Hematopoietic multipotent progenitor cell (in vitro differentiated cells): ENCODE results near the gene SFT2D3. TPM values are rescaled to one million over a fixed set of nuclear protein-coding genes. Genes with fewer than 3 reads are reported as not detected.

Experiments used
- DNase-seq, 3 donors: peaks; one replicate each; pipeline ENCODE4 v3.0.0-alpha.2; 2011 to 2015; ENCODE audit warnings: low read depth in 2 of 3, low spot score in 2 of 3
- total RNA-seq: library from RNA; depleted of rRNA; stranded (reverse); fragments of >200 nt; gene quantifications from one replicate; pipeline ENCODE4 v1.2.3, GENCODE V29; 2012

The SFT2D3 gene
- total RNA-seq, 1 donor = 10.8 TPM

DNA sequence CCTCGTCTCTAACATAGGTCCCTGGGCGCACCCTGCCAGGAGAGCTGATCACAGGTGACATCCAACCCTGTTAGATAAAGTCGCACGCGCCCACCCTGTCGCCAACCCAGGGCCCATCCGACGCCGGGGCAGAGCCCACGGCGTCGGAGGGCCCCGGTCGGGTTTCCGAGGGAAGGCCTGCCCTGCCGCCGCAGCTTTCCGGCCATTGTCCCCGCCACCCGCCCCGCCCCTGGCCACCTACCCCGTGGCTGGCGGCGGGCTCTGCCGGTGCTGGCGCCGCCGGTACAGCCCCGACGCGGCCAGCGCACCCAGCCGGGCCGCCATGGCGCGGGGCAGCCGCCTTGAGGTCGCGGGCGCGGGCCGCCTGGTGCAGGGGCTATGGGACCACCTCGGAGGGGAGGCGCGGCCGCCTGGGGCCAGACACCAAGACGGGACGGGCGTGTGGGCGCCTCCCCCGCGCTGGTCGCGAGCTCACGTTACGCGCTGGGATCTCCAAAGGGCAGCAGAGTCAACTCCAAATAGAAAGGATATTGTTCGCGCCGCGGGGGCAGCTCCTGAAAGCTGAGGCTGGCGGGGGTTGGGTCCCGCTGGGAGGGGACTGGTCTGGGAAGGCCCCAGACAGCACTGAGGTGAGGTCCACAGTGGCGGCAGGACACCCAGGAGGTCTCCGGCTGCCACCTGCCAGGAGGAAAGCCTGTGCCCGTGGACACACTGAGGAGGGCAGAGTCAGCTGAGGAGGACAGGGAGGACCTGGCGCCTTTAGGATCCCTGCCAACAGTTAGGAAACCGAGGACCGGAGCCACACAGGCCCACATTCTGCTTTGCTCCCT is 37.0 kb upstream of the SFT2D3 start:
- no peak for DNase-seq

DNA sequence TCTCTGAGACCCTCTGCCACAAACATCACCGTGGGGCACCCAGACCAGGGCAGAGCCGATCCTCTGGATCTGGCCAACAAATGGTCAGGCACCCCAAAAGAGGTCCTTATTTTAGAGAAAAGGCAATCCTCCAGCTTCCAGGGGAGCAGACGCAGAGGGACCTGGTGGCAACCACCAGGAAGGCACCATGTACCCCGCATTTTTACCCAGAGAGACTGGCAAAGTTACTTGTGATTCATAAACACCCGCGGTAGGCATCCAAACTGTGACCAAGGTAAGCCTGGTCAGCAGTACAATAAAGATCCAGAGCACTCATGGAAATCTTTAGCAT is 36.4 kb upstream of the SFT2D3 start:
- no peak for DNase-seq

DNA sequence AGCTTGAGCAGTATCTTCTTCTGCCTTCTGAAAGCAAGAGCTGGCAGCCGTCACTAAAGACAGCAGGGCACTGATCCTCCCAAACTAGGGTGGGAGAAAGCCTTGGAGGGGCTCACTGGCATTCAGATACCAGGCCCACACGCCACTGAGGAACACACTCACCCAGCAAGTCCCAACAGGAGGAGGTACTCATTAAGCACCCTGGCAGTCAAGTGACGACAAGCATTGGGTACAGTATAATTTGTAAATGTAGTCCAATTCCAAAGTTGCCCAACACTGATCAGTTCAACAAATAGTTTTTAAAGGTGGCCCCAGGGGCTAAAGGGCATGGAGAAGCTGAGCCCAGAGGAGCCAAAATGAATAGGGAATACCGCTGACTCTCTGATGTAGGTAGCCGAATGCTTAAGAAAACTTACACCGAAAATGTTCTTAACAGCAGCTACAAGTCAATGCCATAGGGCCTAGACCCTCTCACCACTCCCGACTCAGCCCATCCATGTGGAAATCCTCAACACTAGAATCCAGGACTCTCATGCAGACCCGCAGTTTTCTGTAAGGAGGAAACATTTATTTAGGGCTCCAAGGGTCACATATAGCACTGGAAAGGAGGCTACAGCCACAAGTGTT is 35.9 kb upstream of the SFT2D3 start:
- no peak for DNase-seq

DNA sequence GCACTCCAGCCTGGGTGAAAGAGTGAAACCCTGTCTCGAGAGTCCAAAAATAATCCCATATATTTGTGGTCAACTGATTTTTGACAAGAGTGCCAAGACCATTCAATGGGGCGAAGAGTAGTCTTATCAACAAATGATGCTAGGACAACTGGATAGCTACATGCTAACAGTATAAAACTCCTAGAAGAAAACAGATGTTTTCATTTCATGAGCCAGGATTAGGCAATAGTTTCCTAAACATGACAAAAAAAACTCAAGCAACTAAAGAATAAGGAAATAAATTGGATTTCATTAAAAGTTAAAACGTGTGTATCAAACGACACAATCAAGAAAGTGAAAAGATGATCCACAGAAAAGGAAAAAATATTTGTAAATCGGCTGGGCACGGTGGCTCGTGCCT is 32.2 kb upstream of the SFT2D3 start:
- no peak for DNase-seq

DNA sequence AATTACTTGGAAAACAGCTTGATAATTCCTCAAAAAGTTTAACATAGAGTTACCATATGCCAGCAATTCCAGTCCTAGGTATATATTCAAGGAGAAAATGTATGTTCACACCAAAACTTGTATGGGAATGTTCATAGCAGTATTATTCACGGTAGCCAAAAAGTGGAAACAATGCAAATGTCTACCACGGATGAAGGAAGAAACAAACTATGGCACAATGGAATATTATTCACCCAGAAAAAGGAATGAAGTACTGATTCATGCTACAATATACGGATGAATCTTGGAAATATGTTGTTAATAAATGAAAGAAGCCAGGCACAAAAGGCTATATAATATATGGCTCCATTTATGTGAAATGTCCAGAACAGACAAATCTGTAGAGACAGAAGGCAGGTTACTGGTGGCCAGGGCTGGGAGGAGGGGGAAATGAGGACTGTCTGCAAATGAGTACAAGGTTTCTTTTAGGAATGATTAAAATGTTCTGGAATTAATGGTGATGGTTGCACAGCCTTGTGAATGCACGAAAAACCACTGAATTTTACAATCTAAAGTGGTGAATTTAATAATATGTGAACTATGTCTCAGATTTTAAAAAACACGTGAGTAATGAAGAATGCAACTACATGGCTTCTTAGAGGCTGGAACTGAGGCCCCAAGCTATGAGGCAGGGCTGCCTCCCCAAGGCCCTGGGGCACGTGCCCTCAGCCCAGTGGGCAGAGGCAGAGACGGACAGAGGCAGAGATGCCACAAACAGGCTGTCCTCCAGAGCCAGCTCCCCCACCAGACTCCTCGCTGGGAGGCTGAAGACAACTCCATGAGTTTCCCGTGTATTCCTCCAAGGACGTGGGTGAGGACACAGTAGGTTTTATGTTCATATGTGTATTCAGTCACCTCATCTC is 31.0 kb upstream of the SFT2D3 start:
- no peak for DNase-seq

DNA sequence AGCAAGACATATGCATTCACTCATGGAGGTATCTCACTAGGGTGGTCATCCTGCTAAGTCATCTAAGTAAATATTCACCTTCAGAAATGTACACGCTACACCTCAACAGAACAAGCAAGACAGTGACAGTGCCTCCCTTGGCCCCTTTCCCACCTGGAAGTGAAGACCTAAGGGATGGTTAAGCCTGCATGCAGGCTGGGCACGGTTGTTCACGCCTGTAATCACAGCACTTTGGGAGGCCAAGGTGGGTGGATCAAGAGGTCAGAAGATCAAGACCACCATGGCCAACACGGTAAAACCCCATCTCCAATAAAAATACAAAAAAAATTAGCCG is 30.4 kb upstream of the SFT2D3 start:
- DNase-seq = no peak

DNA sequence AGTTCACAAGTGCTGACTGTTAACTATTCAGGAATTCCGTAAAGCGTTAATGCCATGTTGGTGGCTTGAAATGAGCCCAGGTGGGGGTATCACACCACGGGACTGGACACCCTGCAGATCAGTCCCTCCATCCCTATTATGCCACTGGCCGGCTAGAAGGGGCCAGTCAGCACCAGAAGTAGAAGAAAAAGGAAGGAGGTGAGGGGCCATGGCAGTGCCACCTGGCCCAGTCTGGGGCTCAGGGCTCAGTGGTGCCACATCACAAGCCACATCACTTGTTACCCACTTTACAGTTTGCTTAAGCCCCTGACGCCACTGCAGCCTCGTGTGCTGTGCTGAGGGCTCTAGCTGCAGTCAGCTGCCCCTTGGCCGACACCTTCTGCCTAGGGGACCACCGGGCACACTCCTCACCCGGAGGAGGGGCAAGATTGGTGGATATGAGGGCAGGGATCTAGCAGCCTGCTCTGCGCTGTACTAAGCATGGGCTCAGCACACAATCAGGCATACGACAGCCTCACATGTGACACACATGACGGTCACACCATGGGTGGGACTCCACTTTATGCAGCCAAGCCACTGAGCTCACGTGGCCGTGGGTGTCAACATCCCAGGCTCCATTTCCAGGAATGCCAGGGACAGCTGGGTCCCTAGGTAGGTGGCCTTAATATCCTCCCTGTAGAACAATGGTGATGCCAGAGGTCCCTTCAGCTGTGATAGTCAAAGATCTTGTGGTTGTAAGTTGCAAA is 29.6 kb upstream of the SFT2D3 start:
- DNase-seq = no peak

DNA sequence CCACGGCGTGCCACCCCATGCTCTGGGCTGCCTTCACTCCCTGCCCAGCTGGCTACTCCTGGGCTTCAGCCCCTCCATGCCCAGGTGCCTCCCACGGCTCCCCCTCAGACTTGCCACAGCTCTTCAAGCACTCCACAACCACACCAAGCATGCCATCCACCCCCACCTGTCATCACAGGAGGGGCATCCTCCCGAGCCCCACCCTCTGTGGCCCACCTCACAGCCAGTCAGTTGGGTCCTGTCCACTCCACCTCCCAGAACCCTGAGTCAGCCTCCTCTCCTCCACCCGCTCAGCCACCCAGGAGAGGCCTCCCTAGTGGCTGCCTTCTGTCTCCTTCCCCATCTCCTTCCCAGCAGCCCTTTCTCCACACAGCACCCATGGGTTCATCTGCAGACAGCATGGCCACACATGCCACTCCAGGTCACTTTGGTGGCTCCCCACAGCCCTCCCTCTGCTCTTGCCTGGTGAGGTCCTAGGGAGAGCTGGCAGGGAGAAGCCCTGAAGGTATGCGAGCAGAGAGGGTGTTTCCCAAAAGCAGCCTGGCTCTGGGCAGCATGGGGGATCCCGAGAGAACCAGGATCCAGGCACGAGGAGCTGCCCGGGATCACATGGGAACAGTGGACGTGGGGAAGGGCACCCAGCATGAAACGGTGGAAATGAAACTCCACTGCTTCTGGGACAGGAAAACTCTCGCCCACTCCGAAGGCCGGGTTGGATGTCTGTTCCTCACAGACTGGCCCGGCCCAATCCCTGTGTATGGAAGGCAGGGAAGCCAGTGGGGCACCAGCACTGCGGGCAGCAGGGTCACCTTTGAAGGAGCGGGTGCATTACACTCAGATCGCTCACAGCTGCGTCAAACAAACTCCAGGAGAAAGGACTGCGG is 28.7 kb upstream of the SFT2D3 start:
- no peak for DNase-seq

DNA sequence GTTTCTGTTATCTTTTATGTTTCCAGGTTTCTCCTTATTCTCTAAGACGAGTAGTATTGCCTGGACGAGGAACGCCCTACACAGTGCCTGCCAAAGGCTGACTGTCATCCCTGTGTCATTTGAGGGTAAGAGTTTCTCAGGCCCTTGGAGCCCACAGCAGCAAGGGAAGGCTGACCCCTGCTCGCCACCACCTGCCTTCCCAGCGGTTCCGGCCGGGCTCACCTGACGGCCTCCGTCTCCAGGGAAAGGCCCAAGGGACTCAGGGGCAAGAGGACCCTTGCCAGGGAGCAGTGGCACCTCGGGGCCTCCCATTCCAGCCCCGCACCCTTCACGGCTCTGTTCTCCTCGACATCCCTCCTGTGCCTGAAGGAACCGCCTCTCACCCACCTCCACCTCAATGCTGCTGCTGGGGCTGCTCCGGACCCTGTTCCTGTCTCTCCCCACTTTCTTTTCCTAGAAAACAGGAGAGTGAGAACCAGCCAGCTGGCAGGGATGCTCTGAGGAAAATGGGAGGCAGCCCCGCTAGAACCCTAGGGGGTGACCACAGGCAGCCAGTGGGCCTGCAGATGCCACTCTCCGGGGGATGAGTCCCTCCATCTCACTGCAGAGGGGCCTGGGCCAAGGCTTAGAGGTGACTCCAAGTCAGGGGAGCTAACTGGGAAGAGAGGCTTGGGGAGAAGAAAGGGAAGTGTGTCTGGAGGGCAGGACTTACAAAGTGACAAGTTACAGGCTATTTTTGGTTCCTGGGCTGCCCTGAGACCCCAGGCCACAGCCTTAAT is 27.8 kb upstream of the SFT2D3 start:
- DNase-seq = no peak

DNA sequence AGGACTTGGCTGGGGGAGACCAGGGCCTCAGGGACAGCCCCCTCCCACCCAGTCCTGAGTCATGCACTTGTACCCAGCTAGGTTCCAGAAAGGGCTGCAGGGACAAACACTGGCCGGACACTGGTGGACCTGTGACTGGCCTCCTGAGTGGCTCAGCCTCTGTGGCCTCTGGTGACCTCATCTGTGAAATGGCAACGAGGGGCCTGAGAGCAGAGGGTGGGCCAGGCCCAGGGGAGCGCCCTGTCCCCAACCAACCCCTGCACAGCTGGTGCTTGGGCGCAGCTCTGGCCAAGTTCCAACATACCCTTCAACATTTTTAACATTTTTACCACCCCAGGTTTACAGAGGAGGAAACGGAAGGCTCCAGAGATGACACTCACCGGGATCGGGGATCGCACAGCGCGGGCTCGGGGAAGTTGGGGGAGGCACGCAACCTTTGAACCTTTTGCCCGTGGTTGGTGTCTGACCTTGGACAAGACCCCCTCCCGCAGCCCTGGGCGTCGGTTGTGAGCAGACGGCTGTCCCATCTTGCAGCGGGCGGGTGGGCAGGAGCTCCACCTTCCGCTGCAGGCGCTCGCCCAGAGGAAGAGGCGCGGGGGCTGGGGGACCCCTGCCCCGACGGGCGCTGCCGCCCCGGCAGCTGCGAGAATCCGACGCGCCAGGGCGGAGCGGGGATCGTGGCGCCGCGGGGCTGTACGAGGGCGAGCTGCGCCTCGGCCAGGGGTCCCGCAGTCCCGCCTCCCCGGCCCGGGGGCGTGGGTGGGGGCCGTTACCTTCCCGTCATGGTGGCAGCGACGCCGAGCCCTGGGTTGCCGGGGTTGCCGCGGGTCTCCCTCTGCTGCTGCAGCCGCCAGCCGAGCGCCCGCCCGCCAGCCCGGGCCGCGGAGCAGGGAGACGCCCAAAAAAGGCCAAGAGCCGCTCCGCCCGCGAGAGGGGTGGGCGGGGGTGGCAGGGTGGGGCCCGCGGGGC is 26.8 kb upstream of the SFT2D3 start:
- DNase-seq = peak in 1 of 3 donors; percentile 34

DNA sequence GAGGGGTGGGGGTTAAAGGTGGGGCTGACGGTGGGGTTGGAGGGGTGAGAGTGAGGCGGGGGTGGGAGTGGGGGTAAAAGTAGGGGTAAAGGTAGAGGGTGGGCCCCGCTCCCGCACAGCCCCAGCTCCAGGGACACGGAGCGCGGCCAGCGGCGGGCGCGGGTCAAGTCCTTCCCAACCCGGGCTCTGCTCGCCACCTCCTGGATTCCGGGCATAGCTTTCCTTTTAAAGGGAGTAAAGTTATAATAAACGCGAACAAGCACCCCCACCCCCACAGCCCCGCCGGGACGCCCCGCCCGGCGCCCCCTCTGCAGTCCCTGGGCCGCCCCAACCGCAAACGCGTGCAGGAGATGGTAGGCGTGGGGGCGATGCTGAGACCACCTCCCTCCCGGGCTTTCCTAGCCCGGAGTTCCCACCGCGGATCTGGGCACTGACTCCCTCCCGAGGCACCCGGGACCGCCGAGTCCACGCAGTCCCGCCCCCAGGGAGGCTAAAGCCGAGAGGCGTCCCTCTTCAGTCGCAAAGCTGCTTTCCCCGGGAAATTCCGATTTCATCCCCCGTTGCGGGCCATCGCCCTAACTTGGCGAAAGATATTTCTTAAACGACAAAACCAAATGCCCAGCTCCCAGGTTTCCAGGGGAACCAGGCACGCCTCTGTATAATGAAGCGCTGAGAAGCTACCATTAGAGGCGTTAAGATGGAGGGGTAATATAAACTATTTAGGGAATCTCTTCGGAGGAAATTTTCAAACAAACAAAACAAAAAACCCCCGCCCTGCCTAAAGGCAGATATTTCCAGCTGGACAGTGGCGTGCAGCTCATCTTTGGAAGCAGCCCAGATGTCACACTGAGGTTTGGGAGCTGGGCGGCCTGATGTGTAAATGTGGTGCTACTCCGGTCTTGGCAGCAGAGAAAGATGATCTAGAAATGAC is 25.7 kb upstream of the SFT2D3 start, which contains the start of gene LIMS2:
Gene LIMS2, minus strand, starts transcription at position 200 of the 931 bp plus-strand sequence. CDS start 506 bp downstream, outside the sequence.
- DNase-seq = no peak

DNA sequence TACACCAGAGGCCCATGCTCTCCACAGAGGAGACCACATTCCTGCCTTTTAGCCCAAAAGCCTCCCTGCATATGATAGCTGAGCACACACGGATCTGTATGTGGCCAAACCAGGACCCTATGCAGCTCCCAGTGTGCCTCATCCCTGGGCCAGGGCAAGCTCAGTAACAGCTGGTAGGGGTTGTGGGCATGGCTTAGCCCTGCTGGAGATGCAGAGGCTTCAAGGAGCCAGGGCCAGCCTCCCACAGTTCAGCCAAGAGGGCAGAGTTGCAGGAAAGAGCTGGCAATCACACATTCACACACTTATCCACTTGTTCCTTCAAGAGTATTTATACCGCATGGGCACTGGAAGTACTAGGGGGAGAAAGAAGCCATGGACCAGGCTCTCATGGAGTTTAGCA is 24.4 kb upstream of the SFT2D3 start:
- no peak for DNase-seq

DNA sequence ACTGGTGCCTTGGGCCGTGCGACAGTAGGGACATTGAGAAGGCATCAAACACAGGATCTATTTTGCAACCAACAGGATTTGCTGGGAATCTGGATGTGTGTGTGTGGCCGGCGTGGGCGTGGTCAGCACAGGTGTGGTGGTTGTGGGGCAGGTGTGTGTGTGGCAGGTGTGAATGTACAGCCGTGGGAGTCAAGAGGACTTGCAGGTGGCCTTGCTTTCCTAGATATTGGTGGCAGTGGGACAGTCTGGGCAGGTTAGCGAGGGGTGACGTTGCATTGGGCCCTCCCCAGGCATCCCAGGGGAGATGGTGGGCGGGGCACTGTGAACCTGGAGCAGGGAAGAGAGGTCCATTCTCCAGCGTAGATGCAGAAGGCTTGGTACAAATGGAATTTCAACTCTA is 22.8 kb upstream of the SFT2D3 start:
- DNase-seq = no peak

DNA sequence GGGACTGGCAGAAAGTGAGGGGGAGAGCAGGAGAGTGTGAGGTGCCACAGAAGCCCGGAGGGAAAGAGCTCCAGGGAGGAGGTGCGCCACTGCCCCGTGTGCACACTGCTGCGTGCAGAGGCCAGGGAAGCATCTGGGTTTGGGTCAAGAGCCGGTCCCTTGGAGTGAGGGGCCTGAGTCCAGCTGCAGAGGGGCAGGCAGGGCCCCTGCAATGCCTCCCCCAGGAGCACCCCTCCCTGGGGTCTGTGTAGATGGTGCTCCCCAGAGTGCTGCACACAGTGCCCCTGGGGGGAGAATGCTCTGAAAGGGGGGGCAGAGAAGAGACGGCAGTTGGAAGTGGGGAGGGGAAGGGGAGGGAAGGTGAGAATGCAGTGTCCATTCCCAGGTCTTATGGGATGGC is 22.3 kb upstream of the SFT2D3 start:
- DNase-seq = no peak

DNA sequence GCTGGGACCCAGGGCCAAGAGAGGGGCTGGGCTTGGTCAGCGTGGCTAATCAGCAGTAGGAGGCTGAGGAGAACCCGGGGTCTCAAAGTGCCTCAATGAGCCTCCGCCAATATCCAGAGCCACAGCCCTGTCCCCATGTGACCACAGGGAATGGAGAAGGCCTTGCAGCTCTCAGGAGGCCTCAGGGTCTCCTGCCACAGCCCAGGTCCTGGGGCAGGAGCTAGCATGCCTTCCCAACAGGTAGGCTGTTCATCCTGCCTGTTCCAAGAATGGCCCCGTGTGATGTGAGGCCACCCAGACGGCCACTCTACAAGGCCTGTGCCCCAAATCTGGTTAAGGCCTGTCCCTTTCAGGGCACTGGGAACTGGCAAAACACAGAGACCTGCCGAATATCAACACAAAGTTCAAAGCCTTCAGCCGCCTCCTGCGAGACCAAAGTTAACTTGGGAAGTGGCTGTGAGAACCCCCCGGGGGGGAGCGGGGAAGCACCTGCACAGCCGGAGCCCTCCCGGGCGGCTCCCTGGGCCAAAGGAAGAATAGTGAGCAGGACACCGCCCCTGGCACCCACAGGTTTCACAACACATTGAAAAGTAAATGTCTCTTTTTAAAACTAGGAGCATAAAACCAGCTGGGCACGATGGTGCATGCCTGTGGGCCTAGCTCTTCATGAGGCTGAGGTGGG is 21.5 kb upstream of the SFT2D3 start:
- no peak for DNase-seq

DNA sequence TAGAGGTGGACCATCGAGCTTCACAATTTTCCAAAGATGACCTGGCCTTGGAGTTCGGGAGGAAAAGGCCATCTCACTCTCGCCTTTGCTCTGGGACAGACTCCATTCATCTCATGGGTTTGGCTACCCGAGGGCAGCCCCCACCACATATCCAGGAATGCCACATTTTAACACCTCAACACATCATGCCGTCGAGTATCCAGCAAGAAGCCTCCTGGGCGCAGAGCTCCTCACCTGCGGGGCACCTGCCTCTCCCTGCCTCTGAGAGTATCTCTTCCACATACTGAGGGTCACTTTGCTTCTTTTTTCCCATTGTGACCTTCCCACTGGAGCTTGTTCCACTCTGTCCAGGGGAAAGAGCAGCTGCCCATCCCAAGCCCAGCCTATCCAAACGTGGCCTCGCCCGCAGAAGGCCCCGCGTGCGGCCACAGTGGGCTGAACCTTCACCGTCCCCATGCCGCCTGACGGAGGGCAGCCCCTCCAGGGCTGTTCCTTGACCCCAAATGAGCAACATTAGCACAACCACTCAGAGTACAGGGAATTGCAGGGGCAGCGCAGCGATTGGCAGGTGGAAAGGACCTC is 20.5 kb upstream of the SFT2D3 start:
- DNase-seq = no peak
